ENCODE measurements around the gene GAPDH.

Gene GAPDH

DNA sequence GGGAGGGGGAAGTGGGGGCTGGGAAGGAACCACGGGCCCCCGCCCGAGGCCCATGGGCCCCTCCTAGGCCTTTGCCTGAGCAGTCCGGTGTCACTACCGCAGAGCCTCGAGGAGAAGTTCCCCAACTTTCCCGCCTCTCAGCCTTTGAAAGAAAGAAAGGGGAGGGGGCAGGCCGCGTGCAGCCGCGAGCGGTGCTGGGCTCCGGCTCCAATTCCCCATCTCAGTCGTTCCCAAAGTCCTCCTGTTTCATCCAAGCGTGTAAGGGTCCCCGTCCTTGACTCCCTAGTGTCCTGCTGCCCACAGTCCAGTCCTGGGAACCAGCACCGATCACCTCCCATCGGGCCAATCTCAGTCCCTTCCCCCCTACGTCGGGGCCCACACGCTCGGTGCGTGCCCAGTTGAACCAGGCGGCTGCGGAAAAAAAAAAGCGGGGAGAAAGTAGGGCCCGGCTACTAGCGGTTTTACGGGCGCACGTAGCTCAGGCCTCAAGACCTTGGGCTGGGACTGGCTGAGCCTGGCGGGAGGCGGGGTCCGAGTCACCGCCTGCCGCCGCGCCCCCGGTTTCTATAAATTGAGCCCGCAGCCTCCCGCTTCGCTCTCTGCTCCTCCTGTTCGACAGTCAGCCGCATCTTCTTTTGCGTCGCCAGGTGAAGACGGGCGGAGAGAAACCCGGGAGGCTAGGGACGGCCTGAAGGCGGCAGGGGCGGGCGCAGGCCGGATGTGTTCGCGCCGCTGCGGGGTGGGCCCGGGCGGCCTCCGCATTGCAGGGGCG lies at the start of gene GAPDH (continued):
- TF ChIP-seq, protein P1, sequence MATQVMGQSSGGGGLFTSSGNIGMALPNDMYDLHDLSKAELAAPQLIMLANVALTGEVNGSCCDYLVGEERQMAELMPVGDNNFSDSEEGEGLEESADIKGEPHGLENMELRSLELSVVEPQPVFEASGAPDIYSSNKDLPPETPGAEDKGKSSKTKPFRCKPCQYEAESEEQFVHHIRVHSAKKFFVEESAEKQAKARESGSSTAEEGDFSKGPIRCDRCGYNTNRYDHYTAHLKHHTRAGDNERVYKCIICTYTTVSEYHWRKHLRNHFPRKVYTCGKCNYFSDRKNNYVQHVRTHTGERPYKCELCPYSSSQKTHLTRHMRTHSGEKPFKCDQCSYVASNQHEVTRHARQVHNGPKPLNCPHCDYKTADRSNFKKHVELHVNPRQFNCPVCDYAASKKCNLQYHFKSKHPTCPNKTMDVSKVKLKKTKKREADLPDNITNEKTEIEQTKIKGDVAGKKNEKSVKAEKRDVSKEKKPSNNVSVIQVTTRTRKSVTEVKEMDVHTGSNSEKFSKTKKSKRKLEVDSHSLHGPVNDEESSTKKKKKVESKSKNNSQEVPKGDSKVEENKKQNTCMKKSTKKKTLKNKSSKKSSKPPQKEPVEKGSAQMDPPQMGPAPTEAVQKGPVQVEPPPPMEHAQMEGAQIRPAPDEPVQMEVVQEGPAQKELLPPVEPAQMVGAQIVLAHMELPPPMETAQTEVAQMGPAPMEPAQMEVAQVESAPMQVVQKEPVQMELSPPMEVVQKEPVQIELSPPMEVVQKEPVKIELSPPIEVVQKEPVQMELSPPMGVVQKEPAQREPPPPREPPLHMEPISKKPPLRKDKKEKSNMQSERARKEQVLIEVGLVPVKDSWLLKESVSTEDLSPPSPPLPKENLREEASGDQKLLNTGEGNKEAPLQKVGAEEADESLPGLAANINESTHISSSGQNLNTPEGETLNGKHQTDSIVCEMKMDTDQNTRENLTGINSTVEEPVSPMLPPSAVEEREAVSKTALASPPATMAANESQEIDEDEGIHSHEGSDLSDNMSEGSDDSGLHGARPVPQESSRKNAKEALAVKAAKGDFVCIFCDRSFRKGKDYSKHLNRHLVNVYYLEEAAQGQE (tag by site-specific recombination; IDR thresholded peaks at IDR 0.05) = no peak
- no peak for TF ChIP-seq ZNF266 (tag by site-specific recombination; IDR thresholded peaks at IDR 0.05; ENCODE audit: low read depth)
- peak; percentile 80 for TF ChIP-seq ZNF76 (tag by site-specific recombination; IDR thresholded peaks at IDR 0.05; ENCODE audit: borderline replicate concordance, low read depth)
- no peak for TF ChIP-seq ZFP37 (tag by site-specific recombination; IDR thresholded peaks at IDR 0.05)
- TF ChIP-seq, protein P2, sequence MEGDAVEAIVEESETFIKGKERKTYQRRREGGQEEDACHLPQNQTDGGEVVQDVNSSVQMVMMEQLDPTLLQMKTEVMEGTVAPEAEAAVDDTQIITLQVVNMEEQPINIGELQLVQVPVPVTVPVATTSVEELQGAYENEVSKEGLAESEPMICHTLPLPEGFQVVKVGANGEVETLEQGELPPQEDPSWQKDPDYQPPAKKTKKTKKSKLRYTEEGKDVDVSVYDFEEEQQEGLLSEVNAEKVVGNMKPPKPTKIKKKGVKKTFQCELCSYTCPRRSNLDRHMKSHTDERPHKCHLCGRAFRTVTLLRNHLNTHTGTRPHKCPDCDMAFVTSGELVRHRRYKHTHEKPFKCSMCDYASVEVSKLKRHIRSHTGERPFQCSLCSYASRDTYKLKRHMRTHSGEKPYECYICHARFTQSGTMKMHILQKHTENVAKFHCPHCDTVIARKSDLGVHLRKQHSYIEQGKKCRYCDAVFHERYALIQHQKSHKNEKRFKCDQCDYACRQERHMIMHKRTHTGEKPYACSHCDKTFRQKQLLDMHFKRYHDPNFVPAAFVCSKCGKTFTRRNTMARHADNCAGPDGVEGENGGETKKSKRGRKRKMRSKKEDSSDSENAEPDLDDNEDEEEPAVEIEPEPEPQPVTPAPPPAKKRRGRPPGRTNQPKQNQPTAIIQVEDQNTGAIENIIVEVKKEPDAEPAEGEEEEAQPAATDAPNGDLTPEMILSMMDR (tag by site-specific recombination; IDR thresholded peaks at IDR 0.05) = no peak
- no peak for TF ChIP-seq ZNF514 (tag by site-specific recombination; IDR thresholded peaks at IDR 0.05)
- TF ChIP-seq MEIS1 (CRISPR knock-in tag; IDR thresholded peaks at IDR 0.05; ENCODE audit: borderline replicate concordance) = no peak
- TF ChIP-seq ZNF626 (tag by site-specific recombination; IDR thresholded peaks at IDR 0.05) = no peak
- TF ChIP-seq ZBTB1 (tag by site-specific recombination; IDR thresholded peaks at IDR 0.05) = no peak
- TF ChIP-seq ZNF433 (tag by site-specific recombination; IDR thresholded peaks at IDR 0.05; ENCODE audit: low read depth) = no peak
- no peak; the same call in 1 of the 2 replicates for TF ChIP-seq ZNF239 (tag by site-specific recombination; IDR thresholded peaks at IDR 0.05)
- TF ChIP-seq SP7 (tag by site-specific recombination; IDR thresholded peaks at IDR 0.05) = peak; percentile 70; the same call in 1 of the 2 replicates
- TF ChIP-seq ZNF174 (tag by site-specific recombination; IDR thresholded peaks at IDR 0.05) = no peak
- TF ChIP-seq, protein P3, sequence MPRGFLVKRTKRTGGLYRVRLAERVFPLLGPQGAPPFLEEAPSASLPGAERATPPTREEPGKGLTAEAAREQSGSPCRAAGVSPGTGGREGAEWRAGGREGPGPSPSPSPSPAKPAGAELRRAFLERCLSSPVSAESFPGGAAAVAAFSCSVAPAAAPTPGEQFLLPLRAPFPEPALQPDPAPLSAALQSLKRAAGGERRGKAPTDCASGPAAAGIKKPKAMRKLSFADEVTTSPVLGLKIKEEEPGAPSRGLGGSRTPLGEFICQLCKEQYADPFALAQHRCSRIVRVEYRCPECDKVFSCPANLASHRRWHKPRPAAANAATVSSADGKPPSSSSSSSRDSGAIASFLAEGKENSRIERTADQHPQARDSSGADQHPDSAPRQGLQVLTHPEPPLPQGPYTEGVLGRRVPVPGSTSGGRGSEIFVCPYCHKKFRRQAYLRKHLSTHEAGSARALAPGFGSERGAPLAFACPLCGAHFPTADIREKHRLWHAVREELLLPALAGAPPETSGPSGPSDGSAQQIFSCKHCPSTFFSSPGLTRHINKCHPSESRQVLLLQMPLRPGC (tag by site-specific recombination; IDR thresholded peaks at IDR 0.05) = 0 out of 2 replicates have a peak, but pooled peaks have one; percentile 4
- TF ChIP-seq HOXC10 (CRISPR knock-in tag; IDR thresholded peaks at IDR 0.05) = no peak
- TF ChIP-seq, protein P4, sequence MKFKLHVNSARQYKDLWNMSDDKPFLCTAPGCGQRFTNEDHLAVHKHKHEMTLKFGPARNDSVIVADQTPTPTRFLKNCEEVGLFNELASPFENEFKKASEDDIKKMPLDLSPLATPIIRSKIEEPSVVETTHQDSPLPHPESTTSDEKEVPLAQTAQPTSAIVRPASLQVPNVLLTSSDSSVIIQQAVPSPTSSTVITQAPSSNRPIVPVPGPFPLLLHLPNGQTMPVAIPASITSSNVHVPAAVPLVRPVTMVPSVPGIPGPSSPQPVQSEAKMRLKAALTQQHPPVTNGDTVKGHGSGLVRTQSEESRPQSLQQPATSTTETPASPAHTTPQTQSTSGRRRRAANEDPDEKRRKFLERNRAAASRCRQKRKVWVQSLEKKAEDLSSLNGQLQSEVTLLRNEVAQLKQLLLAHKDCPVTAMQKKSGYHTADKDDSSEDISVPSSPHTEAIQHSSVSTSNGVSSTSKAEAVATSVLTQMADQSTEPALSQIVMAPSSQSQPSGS (tag by site-specific recombination; IDR thresholded peaks at IDR 0.05; ENCODE audit: low read depth) = no peak
- peak; percentile 7; the same call in 1 of the 2 replicates for TF ChIP-seq ZNF423 (tag by site-specific recombination; IDR thresholded peaks at IDR 0.05)
- no peak for TF ChIP-seq ZNF544 (tag by site-specific recombination; IDR thresholded peaks at IDR 0.05)
- no peak for TF ChIP-seq HOXA7 (CRISPR knock-in tag; IDR thresholded peaks at IDR 0.05; ENCODE audit: borderline replicate concordance)
- 0 out of 2 replicates have a peak, but pooled peaks have one; percentile 48 for TF ChIP-seq ZNF391 (tag by site-specific recombination; IDR thresholded peaks at IDR 0.05; ENCODE audit: borderline replicate concordance, low read depth)
- TF ChIP-seq ZSCAN30 (tag by site-specific recombination; IDR thresholded peaks at IDR 0.05) = peak; percentile 42
- no peak for TF ChIP-seq ZNF768 (tag by site-specific recombination; IDR thresholded peaks at IDR 0.05)
- TF ChIP-seq TCF7L2 (IDR thresholded peaks at IDR 0.05; ENCODE audit: borderline replicate concordance, low read depth, low read length) = no peak
- TF ChIP-seq ZSCAN16 (tag by site-specific recombination; IDR thresholded peaks at IDR 0.05) = no peak
- no peak for TF ChIP-seq ZNF311 (tag by site-specific recombination; IDR thresholded peaks at IDR 0.05; ENCODE audit: borderline replicate concordance)
- no peak for TF ChIP-seq SCRT1 (tag by site-specific recombination; IDR thresholded peaks at IDR 0.05; ENCODE audit: borderline replicate concordance)
- TF ChIP-seq ZNF394 (tag by site-specific recombination; IDR thresholded peaks at IDR 0.05; ENCODE audit: borderline replicate concordance) = 0 out of 2 replicates have a peak, but pooled peaks have one; percentile 28
- TF ChIP-seq, protein P5, sequence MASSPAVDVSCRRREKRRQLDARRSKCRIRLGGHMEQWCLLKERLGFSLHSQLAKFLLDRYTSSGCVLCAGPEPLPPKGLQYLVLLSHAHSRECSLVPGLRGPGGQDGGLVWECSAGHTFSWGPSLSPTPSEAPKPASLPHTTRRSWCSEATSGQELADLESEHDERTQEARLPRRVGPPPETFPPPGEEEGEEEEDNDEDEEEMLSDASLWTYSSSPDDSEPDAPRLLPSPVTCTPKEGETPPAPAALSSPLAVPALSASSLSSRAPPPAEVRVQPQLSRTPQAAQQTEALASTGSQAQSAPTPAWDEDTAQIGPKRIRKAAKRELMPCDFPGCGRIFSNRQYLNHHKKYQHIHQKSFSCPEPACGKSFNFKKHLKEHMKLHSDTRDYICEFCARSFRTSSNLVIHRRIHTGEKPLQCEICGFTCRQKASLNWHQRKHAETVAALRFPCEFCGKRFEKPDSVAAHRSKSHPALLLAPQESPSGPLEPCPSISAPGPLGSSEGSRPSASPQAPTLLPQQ (tag by site-specific recombination; IDR thresholded peaks at IDR 0.05) = peak; percentile 100
- TF ChIP-seq ZBTB48 (tag by site-specific recombination; IDR thresholded peaks at IDR 0.05) = no peak
